ENCODE measurements around the gene BTBD3.

Gene BTBD3

DNA sequence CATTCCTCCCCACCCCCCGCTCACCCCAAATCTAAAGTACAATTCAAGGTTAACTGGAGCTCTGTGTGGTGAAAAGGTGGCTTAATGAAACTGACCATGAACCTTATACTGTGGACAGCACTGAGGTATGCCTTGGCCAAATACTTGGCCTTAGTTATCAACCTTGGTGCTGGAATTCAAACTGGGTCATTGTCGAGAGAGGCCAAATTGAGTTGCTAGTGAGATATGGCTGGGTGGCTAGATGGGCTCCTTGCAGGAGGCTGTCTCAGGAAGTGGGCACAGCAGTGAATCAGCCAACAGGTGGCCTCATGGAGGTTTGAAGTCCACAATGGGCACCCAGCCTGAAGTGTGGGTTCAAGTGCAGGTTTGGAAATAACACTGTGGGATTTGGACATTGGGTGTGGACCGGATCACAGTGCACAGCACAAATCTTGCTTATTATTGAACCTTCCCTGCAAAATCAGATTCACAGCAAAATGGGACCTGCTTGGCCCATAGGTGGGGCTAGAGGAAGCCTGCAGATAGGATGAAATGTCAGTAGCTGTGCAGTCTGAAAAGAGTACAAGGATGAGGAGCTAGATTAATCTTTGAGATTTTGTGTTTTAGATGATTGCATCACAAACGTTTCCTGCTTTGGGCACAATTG lies 5.6 kb upstream of the BTBD3 start:
- peak; percentile 38 for DNase-seq
- in situ Hi-C loops (cut with MboI; ENCODE audit: low pct_unique_long_range_greater_than_20kb, low sequenced_read_pairs) = no loop called here

- in situ Hi-C loops (cut with MboI; ENCODE audit: low pct_unique_long_range_greater_than_20kb, low sequenced_read_pairs) = no loop called here
- DNase-seq = no peak
These were observed 4.9 kb upstream of the BTBD3 start for GRCh38 chr20:11912659-11913415.

DNA sequence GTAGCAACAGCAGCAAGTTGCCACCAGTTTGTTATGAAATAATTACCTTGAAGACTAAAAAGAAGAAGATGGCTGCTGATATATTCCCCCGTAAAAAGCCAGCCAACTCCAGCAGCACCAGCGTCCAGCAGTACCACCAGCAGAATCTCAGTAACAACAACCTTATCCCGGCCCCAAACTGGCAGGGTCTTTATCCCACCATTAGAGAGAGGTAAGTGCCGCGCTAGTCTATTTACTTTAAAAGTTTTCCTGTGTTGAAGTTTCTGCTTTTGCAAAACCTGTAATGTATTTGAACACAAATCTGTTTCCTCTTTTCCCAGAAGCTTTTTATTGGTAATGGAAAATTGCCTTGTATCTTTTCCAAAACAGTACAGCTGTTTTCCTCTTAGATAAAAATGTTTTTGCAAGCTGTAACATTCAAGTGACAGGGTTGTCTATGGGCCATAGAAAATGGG lies 725 bp downstream of the BTBD3 start:
- in situ Hi-C loops (cut with MboI; ENCODE audit: low pct_unique_long_range_greater_than_20kb, low sequenced_read_pairs) = no loop called here
- peak; percentile 33 for DNase-seq

DNA sequence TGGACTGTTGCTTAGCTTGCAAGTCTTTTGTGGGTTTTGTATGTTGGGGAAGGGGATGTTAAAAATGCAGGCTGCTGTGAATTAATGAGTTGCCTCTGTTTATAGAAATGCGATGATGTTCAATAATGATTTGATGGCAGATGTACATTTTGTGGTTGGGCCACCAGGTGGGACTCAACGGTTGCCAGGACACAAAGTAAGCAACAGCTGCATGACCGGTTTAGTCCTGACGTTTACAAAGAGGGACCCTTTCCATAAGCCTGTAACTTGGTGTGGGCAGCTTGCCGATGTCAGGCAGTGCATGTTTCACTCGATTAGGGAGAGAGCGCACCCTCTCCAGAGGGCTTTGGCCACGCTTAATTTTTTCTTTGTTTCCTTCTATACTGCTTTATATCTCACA lies 1.3 kb downstream of the BTBD3 start:
- DNase-seq = peak; percentile 19
- in situ Hi-C loops (cut with MboI; ENCODE audit: low pct_unique_long_range_greater_than_20kb, low sequenced_read_pairs) = no loop called here

DNA sequence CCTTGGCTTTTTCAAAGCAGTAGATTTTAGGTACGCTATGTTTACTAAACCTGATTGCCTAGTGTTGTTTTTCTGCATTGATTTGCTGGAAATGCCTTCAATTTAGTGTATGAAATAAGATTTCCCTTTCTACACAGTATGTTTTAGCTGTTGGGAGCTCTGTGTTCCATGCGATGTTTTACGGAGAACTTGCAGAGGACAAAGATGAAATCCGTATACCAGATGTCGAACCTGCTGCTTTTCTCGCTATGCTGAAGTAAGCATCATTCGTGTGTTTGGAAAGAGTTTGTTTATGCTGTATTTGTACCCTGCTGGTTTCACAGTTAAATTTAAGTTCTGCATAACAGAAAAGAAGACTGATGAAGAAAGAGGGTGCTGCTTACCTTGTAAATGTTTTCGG lies 1.9 kb downstream of the BTBD3 start:
- in situ Hi-C loops (cut with MboI; ENCODE audit: low pct_unique_long_range_greater_than_20kb, low sequenced_read_pairs) = no loop called here
- no peak for DNase-seq

- DNase-seq = no peak
- in situ Hi-C loops (cut with MboI; ENCODE audit: low pct_unique_long_range_greater_than_20kb, low sequenced_read_pairs) = no loop called here
These were observed 2.4 kb downstream of the BTBD3 start for GRCh38 chr20:11920083-11920482.

GRCh38 chr20:11921321-11921720 lies 3.6 kb downstream of the BTBD3 start:
- DNase-seq = no peak
- in situ Hi-C loops (cut with MboI; ENCODE audit: low pct_unique_long_range_greater_than_20kb, low sequenced_read_pairs) = no loop called here

DNA sequence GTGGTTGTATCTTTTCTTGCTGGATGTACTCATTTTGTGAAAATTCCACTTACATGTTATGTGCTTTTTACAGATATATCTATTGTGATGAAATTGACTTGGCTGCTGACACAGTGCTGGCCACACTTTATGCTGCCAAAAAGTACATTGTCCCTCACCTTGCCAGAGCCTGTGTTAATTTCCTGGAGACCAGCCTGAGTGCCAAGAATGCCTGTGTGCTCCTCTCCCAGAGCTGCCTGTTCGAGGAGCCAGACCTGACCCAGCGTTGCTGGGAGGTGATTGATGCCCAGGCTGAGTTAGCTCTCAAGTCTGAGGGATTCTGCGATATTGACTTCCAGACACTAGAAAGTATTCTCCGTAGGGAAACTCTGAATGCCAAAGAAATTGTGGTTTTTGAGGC lies 4.9 kb downstream of the BTBD3 start:
- DNase-seq = no peak
- in situ Hi-C loops (cut with MboI; ENCODE audit: low pct_unique_long_range_greater_than_20kb, low sequenced_read_pairs) = no loop called here

DNA sequence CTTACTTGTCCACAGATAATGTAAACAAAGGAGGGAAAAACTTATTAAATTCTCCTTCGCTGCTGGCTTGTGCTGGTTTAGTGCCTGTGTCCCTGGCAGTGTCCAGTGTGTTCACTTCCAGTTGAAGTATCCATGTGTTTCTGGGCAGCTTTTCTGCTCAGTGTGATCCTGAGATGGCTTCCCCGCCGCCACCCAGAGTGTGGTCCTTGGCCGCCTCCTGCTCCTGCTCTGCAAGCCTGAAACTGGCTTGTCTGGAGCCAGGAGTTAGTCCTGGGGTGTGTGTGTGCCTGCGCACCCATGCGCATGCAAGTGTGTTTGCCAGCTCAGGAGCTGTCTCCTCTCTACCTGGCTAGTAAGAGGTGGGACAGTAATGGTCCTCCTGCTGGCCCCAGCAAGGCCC lies 7.2 kb downstream of the BTBD3 start:
- in situ Hi-C loops (cut with MboI; ENCODE audit: low pct_unique_long_range_greater_than_20kb, low sequenced_read_pairs) = no loop called here
- no peak for DNase-seq

- in situ Hi-C loops (cut with MboI; ENCODE audit: low pct_unique_long_range_greater_than_20kb, low sequenced_read_pairs) = no loop called here
- no peak for DNase-seq
These were observed 8.8 kb downstream of the BTBD3 start for GRCh38 chr20:11926292-11926998.

- DNase-seq = peak; percentile 12
- in situ Hi-C loops (cut with MboI; ENCODE audit: low pct_unique_long_range_greater_than_20kb, low sequenced_read_pairs) = no loop called here
These were observed 12.3 kb downstream of the BTBD3 start for GRCh38 chr20:11929947-11930346.

- in situ Hi-C loops (cut with MboI; ENCODE audit: low pct_unique_long_range_greater_than_20kb, low sequenced_read_pairs) = no loop called here
- no peak for DNase-seq
These were observed 17.8 kb downstream of the BTBD3 start for GRCh38 chr20:11935212-11936154.

DNA sequence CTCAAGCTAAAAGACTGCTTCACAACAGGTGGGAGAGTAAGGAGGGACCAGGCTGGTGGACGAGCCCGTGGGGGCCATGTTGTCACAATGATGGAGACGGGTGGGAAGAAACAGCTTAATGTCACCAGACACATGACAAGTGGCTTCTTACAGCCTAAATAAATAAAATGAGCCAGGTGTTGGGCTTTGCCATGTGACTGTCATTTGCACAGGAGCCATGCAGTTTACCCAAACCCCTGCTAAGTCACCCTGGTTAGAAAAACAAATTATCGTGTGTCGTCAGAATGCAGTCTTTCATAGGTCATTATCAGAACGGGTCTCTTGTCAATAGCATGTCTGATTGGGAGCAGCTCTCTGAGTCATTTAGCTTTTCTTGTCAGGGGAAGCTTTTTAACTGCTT lies 18.5 kb downstream of the BTBD3 start:
- in situ Hi-C loops (cut with MboI; ENCODE audit: low pct_unique_long_range_greater_than_20kb, low sequenced_read_pairs) = no loop called here
- DNase-seq = no peak

DNA sequence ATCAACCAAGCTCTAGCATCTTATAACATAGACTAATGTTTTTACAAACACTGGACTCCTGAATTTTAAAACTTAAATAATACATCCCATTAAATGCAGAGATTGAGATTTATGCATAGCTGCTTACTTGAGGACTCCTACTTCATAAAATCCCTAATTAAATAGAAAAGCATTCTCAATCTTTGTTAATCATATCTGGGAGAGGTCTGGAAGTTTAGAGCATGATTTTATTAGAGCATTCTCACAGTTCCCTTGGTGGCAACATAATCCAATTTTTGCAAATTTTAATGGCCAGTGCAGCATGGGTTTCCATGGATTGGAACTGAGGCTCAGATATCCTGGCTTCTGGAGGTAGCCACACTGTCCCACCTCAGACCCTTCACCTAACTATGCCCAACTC lies 19.5 kb downstream of the BTBD3 start:
- in situ Hi-C loops (cut with MboI; ENCODE audit: low pct_unique_long_range_greater_than_20kb, low sequenced_read_pairs) = no loop called here
- no peak for DNase-seq

GRCh38 chr20:11941593-11942246 lies 24.0 kb downstream of the BTBD3 start:
- in situ Hi-C loops (cut with MboI; ENCODE audit: low pct_unique_long_range_greater_than_20kb, low sequenced_read_pairs) = no loop called here
- no peak for DNase-seq

- no peak for DNase-seq
- in situ Hi-C loops (cut with MboI; ENCODE audit: low pct_unique_long_range_greater_than_20kb, low sequenced_read_pairs) = no loop called here
These were observed 26.1 kb downstream of the BTBD3 start for GRCh38 chr20:11943778-11944177.

GRCh38 chr20:11948806-11949205 lies 31.1 kb downstream of the BTBD3 start:
- in situ Hi-C loops (cut with MboI; ENCODE audit: low pct_unique_long_range_greater_than_20kb, low sequenced_read_pairs) = no loop called here
- no peak for DNase-seq

- DNase-seq = no peak
- in situ Hi-C loops (cut with MboI; ENCODE audit: low pct_unique_long_range_greater_than_20kb, low sequenced_read_pairs) = no loop called here
These were observed 32.0 kb downstream of the BTBD3 start for GRCh38 chr20:11949711-11950110.

DNA sequence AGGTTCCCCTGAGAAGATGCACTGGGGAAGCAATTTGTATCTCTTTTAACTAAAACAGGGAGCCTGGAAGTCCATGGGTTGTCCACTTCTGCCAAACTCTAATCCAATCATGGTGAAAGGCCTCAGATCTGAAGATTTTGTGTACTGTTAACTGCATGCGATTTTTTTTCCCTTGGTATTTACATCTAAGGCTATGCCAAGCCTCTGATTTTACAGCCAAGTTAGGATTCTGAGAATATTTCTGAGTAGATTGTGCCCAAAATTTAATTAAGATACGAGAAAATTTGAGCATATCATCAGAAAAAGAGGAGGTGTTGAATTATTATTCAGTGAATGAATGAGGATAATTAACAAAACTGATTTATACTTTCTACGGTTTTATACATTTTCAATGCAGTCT lies 34.0 kb downstream of the BTBD3 start:
- DNase-seq = no peak
- in situ Hi-C loops (cut with MboI; ENCODE audit: low pct_unique_long_range_greater_than_20kb, low sequenced_read_pairs) = no loop called here
